Esophagus squamous epithelium (tissue), 4 donors: Measurements from ENCODE around the gene RNF225.

Experiments
- POLR2A ChIP-seq, 4 donors: fragments of 450-650 bp; IDR thresholded peaks; one replicate each; pipeline ENCODE4 v1.6.1; 2017; ENCODE audit warnings: antibody characterized with exemption in 4 of 4, mild to moderate bottlenecking in 4 of 4, moderate library complexity in 3 of 4
- TF ChIP-seq, protein P1 (sequence below), 6 experiments: fragments of 450-650 bp in 4 of 6; fragments of 200-600 bp in 2 of 6; sonication (generic) in 2 of 6; IDR thresholded peaks; one replicate each; pipeline ENCODE4 v1.5.1; 2016 to 2019; ENCODE audit warnings: antibody characterized with exemption in 6 of 6, mild to moderate bottlenecking in 4 of 6, moderate library complexity in 4 of 6

DNA sequence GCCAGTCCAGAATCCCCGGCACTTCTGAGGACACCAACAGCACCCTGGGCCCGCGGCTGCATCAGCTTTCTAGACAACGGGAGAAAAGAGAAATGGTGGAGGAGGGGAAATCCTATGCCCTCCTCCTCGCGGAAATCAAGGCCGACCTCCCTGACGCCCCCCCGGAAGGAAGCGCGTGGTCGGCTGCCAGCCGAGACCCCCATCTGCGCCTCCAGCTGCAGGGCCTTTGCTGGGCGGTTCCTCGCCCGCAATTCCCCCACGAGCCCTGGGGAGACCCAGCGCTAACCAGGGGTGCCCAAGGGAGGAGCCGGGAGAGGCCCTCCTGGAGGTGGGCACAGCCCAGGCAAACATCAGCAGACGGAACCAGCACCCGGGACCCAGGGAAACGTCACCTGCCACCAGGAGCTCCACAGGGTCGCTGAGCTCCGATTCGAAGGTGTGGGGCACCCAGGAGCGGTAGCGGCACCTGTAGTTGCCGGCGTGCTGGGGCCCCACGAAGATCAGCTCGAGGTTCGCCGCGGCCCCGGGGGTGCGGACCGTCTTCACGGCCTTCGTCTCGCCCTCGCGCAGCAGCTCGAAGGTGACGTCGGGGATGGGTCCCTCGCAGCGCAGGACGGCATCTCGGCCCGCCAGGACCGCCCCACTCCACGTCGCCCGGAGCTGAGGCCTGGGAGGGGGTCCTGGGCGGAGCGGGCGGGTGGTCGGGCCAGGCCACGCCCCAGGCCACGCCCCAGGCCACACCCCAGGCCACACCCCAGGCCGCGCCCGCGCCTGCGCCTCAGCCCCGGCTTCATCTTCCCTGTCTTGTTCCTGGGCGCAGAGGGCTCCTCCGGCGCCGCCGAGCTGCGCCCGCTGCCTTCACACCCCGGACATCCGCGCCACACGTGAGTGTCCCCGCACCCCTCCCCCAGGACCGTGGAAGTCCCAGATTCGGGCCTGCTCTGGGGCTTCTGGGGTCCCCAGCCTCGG, 48.2 kb upstream of the RNF225 start:
- peak in 1 of 4 donors; percentile 54 for TF ChIP-seq POLR2A (IDR thresholded peaks at IDR 0.05)
- TF ChIP-seq, protein P1, sequence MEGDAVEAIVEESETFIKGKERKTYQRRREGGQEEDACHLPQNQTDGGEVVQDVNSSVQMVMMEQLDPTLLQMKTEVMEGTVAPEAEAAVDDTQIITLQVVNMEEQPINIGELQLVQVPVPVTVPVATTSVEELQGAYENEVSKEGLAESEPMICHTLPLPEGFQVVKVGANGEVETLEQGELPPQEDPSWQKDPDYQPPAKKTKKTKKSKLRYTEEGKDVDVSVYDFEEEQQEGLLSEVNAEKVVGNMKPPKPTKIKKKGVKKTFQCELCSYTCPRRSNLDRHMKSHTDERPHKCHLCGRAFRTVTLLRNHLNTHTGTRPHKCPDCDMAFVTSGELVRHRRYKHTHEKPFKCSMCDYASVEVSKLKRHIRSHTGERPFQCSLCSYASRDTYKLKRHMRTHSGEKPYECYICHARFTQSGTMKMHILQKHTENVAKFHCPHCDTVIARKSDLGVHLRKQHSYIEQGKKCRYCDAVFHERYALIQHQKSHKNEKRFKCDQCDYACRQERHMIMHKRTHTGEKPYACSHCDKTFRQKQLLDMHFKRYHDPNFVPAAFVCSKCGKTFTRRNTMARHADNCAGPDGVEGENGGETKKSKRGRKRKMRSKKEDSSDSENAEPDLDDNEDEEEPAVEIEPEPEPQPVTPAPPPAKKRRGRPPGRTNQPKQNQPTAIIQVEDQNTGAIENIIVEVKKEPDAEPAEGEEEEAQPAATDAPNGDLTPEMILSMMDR (IDR thresholded peaks at IDR 0.05), result no peak
